Activated T-cell treated with anti-CD3 and anti-CD28 coated beads, Interleukin-2, amount 50 U/mL, for 1 hour (primary cell): ENCODE measurements around the gene RASSF5.
"Not testable (repeated sequence)": the region's sequence is repeated elsewhere in the genome, so short reads cannot be mapped to it uniquely, and the experiment has no call there.

Experiments used
- DNase-seq: peaks from one replicate; pipeline ENCODE4 v3.0.0-alpha.2; 2020

Gene RASSF5

DNA sequence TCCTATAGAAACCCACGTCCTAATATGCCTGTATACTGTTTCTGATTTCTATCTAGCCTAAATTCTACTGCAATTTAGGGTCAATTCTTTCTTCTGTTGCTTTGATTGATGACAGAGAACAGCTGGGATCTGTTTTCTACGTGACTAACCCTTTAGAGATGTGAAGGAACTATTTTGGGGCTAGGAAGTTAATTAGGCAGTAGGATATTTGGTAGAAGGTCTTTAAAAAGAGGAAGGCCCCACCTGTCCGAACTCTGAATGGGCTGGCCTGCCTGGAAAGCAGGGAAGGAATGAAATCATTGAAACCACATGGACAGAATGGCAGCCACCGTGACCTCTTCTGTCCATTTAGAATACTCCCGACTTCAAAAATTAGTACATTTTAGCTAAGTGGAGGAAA, 83.9 kb downstream of the RASSF5 start:
- no peak for DNase-seq

DNA sequence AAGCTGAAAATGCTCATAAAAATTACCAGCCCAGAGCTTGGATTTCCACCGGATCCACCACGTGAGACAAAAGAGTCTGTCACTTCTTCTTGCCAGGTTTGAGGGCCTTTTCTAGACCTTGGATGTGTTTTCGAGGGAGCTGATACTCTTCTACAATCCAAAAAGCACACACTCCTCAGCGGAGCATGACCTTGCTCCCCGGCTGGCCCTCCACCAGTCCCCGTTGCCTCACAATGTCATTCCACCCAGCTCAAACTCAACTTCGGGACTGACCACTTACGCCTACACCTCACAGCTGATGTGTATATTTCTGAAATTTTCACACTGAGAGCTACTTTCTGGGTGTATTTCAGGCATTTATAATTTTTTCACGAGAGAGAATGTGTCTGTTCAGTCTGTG, 84.4 kb downstream of the RASSF5 start:
- DNase-seq = no peak

DNA sequence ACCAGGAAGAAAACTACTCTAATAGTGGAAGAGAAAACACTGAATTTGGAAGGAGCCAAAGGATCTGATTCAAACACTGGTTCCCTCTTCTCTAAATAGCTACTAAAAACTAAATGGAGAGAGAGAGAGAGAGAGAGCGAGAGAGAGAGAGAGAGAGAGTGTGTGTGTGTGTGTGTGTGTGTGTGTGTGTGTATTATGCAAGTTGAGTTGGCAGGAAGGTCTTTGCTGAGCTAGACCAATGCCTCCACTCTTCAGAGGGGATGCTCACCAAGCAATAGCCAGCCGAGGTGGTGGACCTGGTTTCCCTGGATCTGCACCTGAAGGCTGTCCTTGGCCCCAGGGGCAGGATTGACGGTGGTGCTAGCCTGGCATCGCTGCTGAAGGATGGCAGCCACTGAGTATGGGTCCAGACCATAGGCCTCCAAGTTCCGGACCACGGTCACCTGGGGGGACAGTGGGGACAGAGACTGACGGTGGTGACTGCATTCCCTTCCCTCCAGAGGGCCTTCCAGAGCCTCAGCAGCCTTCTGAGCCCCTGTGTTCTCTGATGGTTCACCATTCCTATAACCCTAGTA, 86.1 kb downstream of the RASSF5 start:
- DNase-seq = no peak

DNA sequence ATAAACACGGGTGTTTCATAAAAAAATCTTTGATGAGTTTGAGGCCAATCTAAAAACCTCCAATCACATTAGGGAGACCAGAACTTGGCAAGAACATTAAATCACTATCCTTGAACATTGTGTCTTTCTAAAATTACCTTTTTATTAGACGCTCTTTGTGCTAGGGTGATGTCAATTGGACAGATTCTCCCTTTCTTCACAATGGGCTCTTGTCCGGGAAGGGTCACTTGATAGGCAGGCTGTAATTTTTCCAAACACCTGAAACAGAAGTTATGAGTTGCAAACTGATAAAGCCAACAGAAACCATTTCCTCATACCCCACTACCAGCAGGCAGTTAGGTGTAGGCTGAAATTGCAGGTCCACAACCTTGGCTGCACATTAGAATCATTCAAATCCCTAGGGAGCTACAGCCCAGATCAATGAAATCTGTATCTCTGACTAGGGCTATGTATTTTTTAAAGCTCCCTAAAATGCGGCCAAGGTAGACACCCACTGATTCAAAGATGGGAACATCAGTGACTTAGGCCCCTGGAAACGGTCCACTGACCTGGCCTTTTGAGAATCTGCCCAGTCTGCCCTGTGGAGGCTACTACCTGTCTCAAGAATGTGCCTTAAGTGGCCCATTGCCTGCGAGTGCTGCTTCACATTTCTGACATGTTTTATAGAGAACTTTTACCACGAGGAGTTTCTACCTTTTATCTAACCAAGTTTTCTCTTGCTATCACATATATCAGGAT, 88.4 kb downstream of the RASSF5 start:
- no peak for DNase-seq

DNA sequence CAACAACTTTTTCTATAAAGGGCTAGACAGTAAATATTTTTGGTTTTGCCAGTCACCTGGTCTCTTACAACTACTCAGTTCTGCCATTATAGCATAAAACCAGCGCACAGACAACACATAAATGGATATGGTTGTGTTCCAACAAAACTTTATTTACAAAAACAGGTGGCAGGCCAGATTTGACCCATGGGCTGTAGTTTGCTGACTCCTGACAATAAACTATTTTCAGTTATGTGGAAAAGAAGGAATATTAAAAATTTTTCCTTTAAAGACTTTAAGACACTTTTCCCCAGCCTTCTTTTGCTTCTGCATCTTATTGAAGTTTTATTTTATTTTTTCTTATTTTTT, 89.0 kb downstream of the RASSF5 start:
- no peak for DNase-seq

DNA sequence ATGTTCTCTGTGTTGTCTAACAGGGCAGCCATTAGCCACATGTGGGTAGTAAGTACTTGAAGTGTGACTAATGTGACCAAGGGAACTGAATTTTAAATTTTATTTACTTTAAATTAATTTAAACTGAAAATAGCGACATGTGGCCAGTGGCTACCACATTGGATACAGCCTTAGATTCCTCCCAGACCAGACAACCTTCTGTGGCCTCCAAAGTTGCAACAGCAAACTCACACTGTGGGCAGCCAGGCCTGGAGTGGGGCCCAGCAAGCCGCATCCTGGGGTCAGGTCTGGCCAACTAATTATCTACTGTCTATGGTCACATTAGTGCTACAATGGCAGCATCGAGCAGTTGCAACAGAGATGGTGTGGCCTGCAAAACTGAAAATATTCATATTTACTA, 93.2 kb downstream of the RASSF5 start:
- no peak for DNase-seq

DNA sequence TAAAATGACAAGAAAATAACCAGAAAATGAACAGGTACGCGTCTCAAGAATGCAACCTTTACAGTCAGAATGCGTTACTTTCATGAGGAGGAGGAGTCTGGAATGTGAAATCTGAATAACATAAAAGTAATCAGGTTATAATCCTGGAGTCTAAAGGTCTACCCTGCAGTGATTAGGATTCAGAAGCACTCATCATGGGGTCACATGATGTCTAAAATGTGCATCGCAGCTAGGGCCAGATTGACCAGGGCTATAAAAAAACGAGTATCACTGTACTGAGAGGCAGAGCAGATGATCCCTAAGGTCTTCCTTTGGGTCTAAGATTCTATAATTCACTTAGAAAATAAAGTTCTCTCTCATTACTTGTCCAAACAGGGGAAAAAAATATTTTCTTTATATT, 97.5 kb downstream of the RASSF5 start:
- no peak for DNase-seq

DNA sequence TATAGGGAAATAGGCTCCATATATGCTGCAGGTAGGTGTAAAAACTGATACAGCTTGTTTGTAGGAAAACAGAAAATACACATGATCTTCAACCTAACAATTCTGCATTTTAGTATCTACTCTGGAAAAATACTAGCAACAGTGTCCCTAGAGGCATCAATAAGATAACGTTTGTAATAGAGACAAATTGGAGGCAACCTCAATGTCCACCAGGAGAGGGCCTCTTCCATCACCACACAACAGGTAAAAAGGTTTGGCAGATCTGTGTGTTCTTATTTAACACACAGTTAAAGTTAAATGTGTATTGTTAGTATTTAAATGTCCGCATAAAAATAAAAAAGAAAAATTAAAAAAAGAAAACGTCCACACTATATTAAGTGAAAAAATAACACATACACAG, 99.5 kb downstream of the RASSF5 start:
- DNase-seq = no peak

DNA sequence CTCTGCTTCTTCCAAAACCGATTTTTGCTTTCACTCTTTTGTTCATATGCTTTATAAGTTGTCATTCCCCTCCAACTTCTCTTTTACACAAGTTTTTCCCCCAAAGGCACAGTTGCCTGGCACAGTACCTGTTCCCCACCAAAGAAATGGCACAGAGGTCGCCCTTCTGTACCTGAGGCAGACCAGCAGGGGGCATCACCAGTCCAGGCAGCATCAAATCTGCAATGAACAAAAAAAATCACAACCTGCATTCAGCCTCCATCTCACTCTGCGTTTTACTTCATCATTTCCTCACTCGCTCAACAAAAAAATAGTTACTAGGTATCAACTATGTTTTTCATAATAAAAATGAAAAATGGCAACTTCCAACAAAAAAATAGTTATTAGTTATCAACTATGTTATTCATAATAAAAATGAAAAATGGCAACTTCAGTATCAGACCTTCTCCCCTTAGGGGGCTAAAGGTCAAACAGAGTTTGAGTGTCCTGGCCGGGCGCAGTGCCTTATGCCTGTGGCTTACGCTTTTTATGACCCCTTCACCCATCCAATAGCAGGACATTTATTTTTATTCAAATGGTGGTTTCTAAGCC, 100.9 kb downstream of the RASSF5 start:
- peak; percentile 63 for DNase-seq

DNA sequence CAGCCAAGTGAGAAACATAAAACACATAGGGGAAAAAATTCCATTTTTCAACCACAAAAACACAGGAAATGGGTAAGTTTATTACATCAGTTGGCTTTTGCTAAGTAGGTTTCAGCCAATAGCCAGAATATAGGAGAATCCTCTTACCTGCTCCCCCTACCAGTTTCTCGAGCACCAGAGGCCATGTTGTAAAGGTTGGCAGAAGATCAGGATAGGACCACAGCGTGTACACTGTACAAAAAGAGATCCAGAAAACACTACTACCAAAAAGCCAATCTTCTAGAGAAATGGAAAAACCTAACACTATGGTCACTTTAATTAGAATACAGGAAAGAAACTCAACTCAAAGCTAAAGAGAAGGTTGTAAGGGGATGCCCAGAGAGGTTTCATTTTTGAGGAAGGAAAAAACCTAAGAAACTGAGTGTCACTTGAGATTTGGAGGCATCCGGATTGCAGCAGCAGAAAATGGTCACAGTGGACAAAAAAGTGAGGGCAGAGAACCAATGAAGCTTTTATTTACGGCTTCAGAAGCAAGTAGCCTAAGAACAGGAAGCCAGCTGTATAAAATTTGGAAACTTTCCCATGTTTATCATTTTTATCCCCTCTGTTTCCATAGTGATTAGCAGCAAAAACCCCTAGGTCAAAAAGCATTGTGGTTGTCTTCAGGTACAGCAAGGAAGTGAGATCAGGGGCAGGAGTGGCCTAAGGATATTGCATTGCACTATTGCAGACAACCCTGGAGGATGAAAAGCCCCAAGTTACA, 102.1 kb downstream of the RASSF5 start:
- no peak for DNase-seq

DNA sequence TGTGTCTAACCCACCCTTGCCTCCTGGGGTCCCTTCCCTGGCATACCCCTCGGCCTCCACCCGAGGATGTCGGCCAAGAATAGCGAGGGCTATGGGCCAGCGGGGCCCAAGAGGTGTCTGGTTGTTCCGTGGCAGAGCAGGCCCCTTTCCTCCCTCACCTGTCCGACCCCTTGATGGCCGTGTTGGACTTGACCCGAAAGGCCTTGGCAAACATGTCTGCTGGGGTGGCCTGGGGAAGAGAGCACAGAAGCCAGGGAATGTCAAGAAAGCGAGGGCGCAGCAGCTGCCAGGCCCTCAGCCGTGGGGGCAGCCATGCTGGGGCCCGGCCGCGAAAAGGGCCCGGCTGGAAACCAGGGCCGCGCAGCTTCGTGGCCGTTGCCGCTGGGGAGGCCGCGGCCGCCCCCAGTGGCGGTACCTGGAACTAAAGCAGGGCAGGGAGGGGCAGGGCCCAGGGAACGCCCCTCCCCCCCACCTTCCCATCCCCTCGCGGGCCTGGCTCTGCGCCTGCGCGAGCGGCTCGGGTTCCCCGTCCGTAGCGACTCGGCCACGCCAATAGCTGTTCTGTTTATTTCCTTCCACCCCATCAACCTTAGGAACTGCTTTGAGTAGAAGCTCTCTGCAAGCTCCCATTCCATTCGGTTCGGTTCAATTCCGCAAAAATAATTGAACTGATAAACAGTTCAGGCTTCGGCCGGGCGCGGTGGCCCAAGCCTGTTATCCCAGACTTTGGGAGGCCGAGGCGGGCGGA, 105.0 kb downstream of the RASSF5 start, which contains the start of gene EIF2D:
Gene EIF2D, minus strand, starts transcription at position 337 of the 748 bp plus-strand sequence. Its CDS starts 123 bp downstream, at position 214.
- DNase-seq = peak; percentile 96

DNA sequence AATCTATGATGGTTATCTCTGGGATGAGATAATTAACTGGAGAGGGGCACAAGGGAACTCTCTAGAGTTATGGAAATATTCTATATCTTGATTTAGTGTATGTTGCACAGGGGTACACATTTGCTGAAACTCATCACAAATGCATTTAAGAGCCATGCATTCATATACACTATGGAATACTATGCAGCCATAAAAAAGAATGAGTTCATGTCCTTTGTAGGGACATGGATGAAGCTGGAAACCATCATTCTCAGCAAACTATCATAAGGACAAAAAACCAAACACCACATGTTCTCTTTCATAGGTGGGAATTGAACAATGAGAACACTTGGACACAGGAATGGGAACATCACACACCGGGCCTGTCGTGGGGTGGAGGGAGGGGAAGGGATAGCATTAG, 119.1 kb downstream of the RASSF5 start:
- not testable (repeated sequence) for DNase-seq

DNA sequence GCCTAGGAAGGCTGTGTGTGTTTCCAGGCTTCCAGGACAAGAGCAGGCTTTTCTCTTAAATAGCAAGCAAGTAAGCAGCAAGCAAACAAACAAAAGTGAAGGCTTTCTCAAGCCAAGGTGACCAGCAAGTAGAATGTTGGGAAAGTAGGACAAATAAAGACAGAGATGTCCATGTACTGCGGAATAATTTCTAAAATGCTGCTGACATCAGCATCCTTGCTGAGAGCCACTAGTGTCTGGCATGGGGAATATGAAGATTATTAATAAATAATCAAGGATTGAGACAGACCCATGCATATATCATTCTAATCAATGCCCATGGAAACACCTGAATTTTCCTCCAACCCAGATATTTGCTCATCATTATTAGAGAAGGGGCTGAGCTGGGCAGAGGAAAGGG, 121.6 kb downstream of the RASSF5 start:
- no peak for DNase-seq

DNA sequence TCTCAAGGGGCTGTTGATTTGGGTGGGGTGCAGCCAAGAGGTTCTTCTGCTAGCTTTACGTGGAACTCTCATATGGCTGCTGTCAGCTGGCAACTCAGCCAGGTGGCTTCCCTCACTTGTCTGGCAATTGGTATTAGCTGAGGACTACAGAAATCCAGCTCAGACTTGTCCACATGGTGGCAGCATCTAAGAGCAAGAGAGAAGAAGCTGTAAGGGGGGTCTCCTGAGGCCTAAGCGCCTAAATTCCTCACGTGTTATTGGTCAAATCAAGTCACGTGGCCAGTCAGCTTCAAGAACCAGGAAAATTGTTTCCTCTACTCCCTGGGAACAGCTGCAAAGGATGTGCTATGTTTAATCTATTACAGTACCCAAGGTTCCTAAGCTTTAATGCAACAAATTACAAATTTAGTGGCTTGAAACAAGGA, 123.8 kb downstream of the RASSF5 start:
- DNase-seq = no peak

DNA sequence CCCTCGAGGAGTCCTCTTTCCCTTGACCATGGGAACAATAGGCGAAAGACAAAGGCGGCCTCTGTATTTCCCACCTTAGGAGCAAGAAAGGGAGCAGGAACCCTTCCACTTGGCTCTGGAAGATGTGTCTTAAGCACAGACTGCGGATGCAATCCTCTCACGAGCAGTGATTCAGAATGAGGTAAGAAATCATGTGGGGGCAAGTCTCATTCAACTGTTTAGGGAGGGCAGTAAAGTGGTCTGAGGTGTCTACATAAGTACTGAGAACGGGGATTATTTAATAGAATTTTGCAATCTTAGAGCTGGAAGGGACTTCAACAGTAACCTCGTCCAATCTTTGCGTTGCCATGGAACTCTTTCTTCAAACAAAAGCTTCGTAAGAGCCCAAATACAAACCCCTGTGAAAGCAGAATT, 126.4 kb downstream of the RASSF5 start:
- DNase-seq = no peak

DNA sequence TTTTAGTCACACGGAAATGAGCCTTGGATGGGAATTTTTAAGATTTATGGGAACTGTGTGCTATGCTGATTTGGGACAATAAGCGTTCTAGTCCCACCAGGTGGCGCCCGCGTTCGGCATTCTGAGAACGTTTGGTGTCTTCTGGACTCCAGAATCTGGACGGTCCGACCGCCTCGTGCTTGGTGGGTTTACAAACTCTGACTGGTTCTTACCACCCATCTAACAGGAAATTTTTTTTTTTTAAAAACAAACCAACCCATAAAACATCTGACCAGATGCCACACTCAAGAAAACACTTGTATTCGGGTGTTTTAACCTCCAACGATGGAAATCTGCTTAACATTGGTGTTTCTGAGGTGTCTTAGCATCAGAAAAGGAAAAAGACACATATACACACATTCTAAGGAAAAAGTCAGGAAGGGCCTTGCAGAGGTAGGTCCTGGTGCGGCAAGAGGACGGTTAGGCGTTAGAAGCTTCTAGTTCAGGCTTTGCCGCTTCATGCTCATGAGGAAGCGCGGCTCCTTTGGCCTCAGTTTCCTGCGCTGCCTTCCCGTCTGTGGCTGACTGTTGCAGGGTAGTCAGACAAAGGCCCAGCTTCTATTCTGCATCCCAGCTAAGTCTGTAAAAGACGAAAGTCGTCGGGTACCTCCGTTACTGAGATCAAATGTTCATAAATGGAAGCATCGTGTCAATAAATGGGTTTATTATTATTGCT, 127.2 kb downstream of the RASSF5 start:
- peak; percentile 74 for DNase-seq

DNA sequence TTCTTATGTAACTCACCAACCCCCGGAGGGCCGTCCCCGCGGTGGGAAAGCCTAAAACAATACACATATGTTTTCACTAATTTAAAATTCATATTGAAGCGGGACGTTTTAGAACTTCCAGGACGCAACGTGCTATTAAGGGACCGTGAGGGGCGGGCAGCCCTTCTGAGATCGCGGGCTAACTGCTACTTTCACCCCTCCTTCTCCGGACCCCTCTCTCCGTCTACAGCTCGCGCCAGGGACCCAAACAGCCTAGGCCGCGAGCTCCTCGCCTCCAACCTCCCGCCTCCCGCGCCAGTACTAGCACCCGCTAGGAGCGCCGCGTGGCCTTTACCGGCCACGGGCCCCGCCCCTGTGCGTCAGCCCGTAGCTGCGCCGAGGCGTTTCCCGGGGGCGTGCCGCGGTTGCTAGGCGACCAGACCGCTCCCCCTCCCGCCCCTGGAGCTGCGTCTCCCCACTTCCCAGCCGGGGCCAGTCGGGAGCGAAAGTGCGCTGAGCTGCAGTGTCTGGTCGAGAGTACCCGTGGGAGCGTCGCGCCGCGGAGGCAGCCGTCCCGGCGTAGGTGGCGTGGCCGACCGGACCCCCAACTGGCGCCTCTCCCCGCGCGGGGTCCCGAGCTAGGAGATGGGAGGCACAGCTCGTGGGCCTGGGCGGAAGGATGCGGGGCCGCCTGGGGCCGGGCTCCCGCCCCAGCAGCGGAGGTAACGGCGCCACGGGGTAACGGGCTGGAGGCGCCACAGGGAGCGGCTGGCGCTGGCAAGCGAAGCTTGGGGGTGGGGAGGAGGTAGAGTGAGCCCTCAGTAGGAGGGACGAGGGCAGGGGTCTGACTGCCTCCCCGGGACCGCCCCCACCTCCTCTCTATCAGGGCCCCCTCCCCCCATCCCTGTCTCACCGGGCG, 128.0 kb downstream of the RASSF5 start, which contains the start of gene DYRK3:
Gene DYRK3, plus strand, starts transcription at position 457 of the 898 bp plus-strand sequence. Its CDS starts 168 bp downstream, at position 625.
- peak; percentile 93 for DNase-seq

DNA sequence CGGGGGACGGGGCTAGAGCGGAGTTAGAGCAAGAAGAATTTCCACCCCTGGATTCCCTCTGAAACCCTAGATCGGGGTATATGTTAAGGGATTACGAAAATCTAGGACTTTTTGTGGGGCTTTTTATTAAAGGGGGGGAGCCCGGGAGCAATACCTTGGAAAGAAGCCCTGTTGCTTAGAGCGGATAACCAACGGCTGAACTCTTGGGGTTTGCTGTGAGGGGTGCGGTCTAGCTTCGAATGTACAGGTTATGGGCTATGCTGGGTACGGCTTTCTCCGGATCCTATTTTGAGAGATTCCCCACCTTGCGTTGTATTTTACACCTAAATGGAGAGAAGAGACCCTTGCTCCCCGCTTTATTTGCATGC, 128.6 kb downstream of the RASSF5 start:
- no peak for DNase-seq

DNA sequence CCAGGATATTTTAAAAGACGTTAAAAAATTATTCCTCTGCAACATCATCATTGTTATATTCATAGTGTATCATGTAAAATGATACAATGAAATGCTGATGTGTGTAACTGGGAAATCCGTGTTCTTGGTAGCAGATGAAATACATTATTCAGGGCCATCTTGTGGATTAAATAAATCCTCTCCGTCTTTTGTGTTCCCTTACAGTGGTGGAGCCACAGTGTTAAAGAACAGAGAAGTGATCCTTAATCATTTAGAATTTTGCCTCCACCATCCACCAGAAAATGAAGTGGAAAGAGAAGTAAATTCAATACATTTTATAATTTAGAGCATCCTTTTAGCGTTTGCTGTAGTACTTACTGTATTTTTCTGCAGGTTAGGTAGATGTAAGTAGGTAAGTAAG, 129.3 kb downstream of the RASSF5 start:
- no peak for DNase-seq

DNA sequence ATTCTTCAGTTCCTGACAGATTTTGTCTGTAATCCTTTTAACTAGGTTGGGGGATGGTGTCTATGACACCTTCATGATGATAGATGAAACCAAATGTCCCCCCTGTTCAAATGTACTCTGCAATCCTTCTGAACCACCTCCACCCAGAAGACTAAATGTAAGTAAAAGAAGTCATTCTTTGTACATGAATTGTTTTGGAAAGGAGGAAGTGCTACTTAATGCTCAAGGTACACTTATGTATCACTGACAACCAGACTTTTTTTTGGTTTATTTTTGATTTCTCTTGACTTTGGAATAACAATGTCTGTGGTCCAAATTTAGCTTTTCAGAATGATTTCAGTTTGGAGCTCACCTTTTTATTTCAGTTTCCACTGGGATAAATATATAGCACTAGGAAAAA, 130.3 kb downstream of the RASSF5 start:
- no peak for DNase-seq
